Epithelial cell of prostate (primary cell): ENCODE measurements around the gene ERBB4.

Source experiments
- DNase-seq: peaks from one replicate; pipeline ENCODE4 v3.0.0-alpha.2; 2011; ENCODE audit warnings: low read depth, low spot score
- H3K27ac ChIP-seq: fragments of 450-650 bp; 2 replicates; pipeline ENCODE4 v1.5.1; 2017; ENCODE audit warnings: mild to moderate bottlenecking

ERBB4 gene

GRCh38 chr2:211468877-211469663 lies 1069.5 kb downstream of the ERBB4 start:
- DNase-seq = no peak
- no peak overlapping the region for H3K27ac ChIP-seq

DNA sequence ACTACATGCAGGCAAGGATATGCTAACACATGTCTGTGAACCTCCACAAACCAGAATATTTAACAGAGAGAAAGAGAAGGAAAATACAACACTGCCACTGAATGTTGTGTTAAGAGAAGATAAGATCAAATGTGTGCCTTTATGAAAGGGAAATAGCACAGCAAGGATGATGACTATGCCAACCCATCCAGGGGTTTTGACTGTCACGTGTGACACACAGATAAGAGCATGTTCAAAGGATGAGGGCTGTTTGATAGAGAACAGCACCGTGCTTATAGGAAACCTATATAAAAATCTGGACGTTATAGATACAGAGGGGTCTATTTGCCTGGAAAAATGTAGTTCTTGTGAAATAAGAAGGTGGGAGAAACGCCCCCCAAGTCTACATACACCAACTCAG lies 1070.4 kb downstream of the ERBB4 start:
- DNase-seq = no peak
- H3K27ac ChIP-seq = no peak overlapping the region

DNA sequence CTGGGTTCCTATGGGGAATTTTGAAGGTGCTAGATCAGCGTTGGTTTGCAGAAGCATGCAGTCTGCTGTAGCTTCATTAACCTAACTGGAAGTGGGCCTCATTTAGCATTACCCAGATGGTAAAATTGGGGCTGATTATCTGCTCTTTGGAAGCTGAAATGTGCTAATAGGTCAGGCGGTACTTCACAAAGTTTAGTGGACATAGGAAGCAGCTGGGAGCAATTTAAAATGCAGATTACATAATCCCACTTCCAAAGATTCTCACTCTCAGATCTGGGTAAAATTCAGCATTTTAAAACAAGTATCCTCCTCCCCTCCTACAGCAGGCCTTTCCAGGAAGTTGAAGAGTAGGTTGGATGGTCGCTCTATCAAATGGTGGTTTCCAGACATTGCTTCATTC lies 1075.2 kb downstream of the ERBB4 start:
- H3K27ac ChIP-seq = no peak overlapping the region
- no peak for DNase-seq

GRCh38 chr2:211458974-211459373 lies 1079.6 kb downstream of the ERBB4 start:
- no peak overlapping the region for H3K27ac ChIP-seq

DNA sequence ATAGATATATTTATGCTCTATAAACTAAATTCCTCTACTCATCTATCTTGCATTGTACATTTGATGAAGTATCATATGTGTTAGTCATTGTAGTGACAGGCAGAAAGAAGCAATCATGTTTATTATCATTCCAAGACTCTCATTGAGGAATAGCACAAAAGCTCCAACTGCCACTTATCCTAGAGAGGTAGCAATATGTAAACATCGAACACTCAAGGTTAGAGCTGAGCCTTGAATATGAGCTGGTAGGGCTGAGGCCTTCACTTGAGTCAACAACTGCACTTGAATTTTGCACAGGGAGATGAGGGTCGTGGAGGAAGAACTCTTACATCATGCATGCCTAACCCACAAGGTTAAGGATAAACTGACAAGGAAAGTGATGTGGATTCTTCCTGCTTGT lies 1081.3 kb downstream of the ERBB4 start:
- DNase-seq = no peak
- H3K27ac ChIP-seq = no peak overlapping the region

More at GRCh38 chr2:211458974-211459373, 1079.6 kb downstream of the ERBB4 start:
- DNase-seq = no peak

- H3K27ac ChIP-seq = no peak overlapping the region
- DNase-seq = no peak
Measured at GRCh38 chr2:211455216-211455841, 1083.3 kb downstream of the ERBB4 start.

DNA sequence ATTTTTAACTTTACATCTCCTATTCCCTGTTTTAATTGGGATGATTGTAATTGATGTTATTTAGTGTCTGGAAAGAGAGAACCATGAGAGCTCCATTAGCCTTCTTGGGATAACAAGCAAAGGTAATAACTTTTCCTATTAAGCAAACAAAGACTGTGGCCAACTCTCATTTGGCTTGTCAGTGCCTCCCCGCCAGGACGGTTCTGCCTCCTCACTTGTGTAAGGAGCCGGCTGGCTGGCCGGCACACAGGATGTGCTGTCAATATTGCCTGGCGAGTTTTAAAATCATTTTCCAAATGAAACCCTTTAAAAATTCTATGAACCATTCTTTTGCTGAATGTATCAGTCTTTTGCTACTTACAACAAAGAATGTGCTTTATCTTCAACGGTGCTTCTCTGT lies 1083.9 kb downstream of the ERBB4 start:
- no peak for DNase-seq
- no peak overlapping the region for H3K27ac ChIP-seq

GRCh38 chr2:211453311-211453887 lies 1085.2 kb downstream of the ERBB4 start:
- no peak overlapping the region for H3K27ac ChIP-seq
- DNase-seq = no peak

GRCh38 chr2:211451642-211452041 lies 1087.0 kb downstream of the ERBB4 start:
- H3K27ac ChIP-seq = no peak overlapping the region
- DNase-seq = no peak

GRCh38 chr2:211449819-211450218 lies 1088.8 kb downstream of the ERBB4 start:
- no peak overlapping the region for H3K27ac ChIP-seq
- DNase-seq = no peak

- no peak overlapping the region for H3K27ac ChIP-seq
- no peak for DNase-seq
Measured at GRCh38 chr2:211447548-211447947, 1091.1 kb downstream of the ERBB4 start.

DNA sequence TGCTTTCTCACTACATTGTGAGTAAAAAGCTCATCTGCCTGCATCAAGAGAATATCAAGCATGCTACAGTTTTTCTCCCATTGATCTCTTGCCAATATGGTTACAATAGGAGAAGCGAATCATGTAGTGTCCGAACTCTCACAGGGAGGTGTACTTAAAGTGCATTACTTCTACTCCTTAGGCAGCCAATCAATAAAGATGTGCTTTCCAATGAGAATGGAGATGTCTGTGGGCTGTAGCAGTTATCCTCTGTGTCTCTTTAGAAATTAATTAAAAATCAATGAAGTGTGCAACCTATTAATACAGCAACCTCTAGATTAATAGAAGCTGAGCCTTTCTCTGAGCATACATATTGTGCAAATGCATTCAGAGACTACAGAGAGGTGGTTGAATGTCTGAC lies 1098.5 kb downstream of the ERBB4 start:
- no peak for DNase-seq
- no peak overlapping the region for H3K27ac ChIP-seq

- no peak overlapping the region for H3K27ac ChIP-seq
- DNase-seq = no peak
Measured at GRCh38 chr2:211439011-211439410, 1099.6 kb downstream of the ERBB4 start.

- no peak for DNase-seq
- H3K27ac ChIP-seq = no peak overlapping the region
Measured at GRCh38 chr2:211437396-211437795, 1101.2 kb downstream of the ERBB4 start.

DNA sequence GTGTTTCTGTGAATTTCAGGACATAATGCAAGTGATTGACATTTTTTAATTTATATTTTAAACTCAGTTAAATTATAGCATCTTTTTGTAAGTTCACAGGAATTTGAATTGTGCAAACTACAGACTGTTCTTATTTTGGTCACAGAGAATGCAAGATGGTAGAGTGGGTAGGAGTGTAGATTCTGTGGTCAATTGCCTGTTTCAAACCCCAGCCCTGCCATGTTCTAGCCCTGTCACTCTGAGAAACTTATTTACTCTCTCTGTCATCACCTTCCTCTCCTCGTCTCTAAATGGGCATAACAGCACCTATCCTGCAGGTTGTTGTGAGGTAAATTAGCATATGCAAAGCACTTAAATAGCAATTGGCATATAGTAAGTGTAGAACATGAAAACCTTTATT lies 1102.4 kb downstream of the ERBB4 start:
- DNase-seq = no peak
- H3K27ac ChIP-seq = no peak overlapping the region

- no peak overlapping the region for H3K27ac ChIP-seq
- no peak for DNase-seq
Measured at GRCh38 chr2:211435331-211435730, 1103.3 kb downstream of the ERBB4 start.

DNA sequence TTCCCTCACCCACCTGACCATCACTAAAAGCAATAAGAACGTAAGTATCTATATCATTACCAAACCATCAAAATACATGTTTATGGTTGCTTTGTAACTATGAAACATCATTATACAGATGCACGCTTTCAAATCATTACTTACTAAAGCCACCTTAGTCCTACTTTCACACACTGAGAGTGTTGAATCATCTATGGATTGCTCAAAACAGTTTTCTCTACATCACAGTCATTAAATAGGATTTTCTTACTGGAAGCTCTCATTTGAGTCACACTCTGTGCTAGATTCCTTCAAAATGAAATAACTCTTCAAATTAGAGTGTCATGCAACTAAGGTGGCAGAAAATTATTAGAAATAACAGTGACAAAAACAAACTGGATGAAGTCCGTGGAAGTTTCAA lies 1103.8 kb downstream of the ERBB4 start:
- H3K27ac ChIP-seq = no peak overlapping the region
- DNase-seq = no peak

- DNase-seq = no peak
- no peak overlapping the region for H3K27ac ChIP-seq
Measured at GRCh38 chr2:211429256-211429920, 1109.2 kb downstream of the ERBB4 start.

GRCh38 chr2:211426240-211426639 lies 1112.4 kb downstream of the ERBB4 start:
- no peak overlapping the region for H3K27ac ChIP-seq
- no peak for DNase-seq

GRCh38 chr2:211423018-211423417 lies 1115.6 kb downstream of the ERBB4 start:
- no peak for DNase-seq
- H3K27ac ChIP-seq = no peak overlapping the region

DNA sequence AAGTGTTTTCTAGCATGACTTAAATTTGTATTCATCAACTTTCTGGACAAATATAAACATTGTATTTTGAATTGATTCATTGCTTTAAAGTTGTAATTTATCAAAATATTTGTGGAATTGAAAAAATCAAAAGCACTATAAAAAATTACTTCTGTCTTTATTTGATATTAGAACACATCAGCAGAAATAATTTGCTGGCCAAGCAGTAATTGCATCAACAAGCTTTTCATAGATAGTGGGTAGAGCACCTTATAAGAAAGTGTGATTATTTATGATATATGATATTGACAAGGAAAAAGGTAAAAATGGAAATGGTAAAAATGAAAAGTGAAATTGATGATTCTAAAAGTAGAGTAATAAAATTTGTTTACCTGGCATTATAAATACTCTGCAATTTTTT lies 1121.1 kb downstream of the ERBB4 start:
- H3K27ac ChIP-seq = no peak overlapping the region
- DNase-seq = no peak
